ENCODE measurements around the gene AGO3. TPM values are rescaled to one million over a fixed set of nuclear protein-coding genes. Genes with fewer than 3 reads are reported as not detected.

AGO3 gene
- total and polyA plus RNA-seq, 2 of the 13 experiments (the other 11 are each of a cell fraction or from before 2014, with no cell fraction given) = 21.2 to 27.1 TPM

- TF ChIP-seq ZNF619 (CRISPR knock-in tag; IDR thresholded peaks at IDR 0.05) = 0 out of 2 replicates have a peak, but pooled peaks have one; percentile 9
- no peak for TF ChIP-seq TRIM22 (IDR thresholded peaks at IDR 0.05)
- TF ChIP-seq E2F2 (CRISPR knock-in tag; IDR thresholded peaks at IDR 0.05; ENCODE audit: borderline replicate concordance) = no peak
- peak; percentile 69 for TF ChIP-seq ZNF547 (CRISPR knock-in tag; IDR thresholded peaks at IDR 0.05)
- TF ChIP-seq ZNF12 (CRISPR knock-in tag; IDR thresholded peaks at IDR 0.05) = peak; percentile 33; the same call in 1 of the 2 replicates
- TF ChIP-seq ZNF564 (CRISPR knock-in tag; IDR thresholded peaks at IDR 0.05) = no peak
- no peak; the same call in 1 of the 2 replicates for TF ChIP-seq SALL2 (CRISPR knock-in tag; IDR thresholded peaks at IDR 0.05)
- 0 out of 2 replicates have a peak, but pooled peaks have one; percentile 35 for TF ChIP-seq SOX5 (CRISPR knock-in tag; IDR thresholded peaks at IDR 0.05; ENCODE audit: borderline replicate concordance)
- no peak for TF ChIP-seq HINFP (CRISPR knock-in tag; IDR thresholded peaks at IDR 0.05; ENCODE audit: low read depth)
- TF ChIP-seq LCORL (IDR thresholded peaks at IDR 0.05) = no peak
- TF ChIP-seq LCORL (CRISPR knock-in tag; IDR thresholded peaks at IDR 0.05) = peak; percentile 24; the same call in 1 of the 2 replicates
- no peak for TF ChIP-seq DZIP1 (CRISPR knock-in tag; IDR thresholded peaks at IDR 0.05)
- no peak for TF ChIP-seq THYN1 (CRISPR knock-in tag; IDR thresholded peaks at IDR 0.05; ENCODE audit: borderline replicate concordance, low read depth)
- TF ChIP-seq SPEN (CRISPR knock-in tag; IDR thresholded peaks at IDR 0.05; ENCODE audit: low read depth) = peak; percentile 77
- TF ChIP-seq RFXANK (CRISPR knock-in tag; IDR thresholded peaks at IDR 0.05) = no peak
- TF ChIP-seq ZHX2 (IDR thresholded peaks at IDR 0.05; ENCODE audit: low read depth) = no peak
- no peak for TF ChIP-seq ZHX2 (CRISPR knock-in tag; IDR thresholded peaks at IDR 0.05; ENCODE audit: borderline replicate concordance)
Observed at GRCh38 chr1:35882945-35883634, 47.8 kb upstream of the AGO3 start, which contains the start of gene AGO1 (continued).
